B cell (primary cell): Measurements from ENCODE around the gene DNHD1. TPM values are rescaled to one million over a fixed set of nuclear protein-coding genes. Genes with fewer than 3 reads are reported as not detected.

ENCODE experiments used
- ATAC-seq: fragments of 200-7000 bp; cut with Tn5 transposase; one replicate; pipeline ENCODE4 v1.10.0; 2021; ENCODE audit warnings: low read depth, mild to moderate bottlenecking, moderate number of reproducible peaks, moderate library complexity
- CTCF ChIA-PET: fragments of 350-600 bp; sonication (Branson Sonifier 250); formaldehyde crosslinking; loops from one replicate; lab custom pipeline; 2021; ENCODE audit warnings: antibody characterized with exemption, inconsistent platforms; lab: Charles Lee
- POLR2A ChIA-PET: fragments of 350-600 bp; sonication (Branson Sonifier 250); formaldehyde crosslinking; loops from one replicate; lab custom pipeline; 2021; ENCODE audit warnings: antibody characterized with exemption; lab: Charles Lee
- DNase-seq: peaks from one replicate; pipeline ENCODE4 v3.0.0; 2013
- H2AFZ ChIP-seq: 2 replicates; pipeline ENCODE4 v1.6.1; 2012; ENCODE audit warnings: mild to moderate bottlenecking, low read depth, low read length; ENCODE audit not compliant: insufficient read depth, poor library complexity, severe bottlenecking
- H3K27ac ChIP-seq, 2 donors: 1 replicate in 1 of 2; 2 replicates in 1 of 2; pipeline ENCODE4 v1.5.1; 2012 to 2013; ENCODE audit warnings: low read length in 2 of 2, mild to moderate bottlenecking in 2 of 2, moderate library complexity in 1 of 2
- H3K27me3 ChIP-seq, 4 experiments: fragments of 200-600 bp in 1 of 4; sonication (generic) in 1 of 4; replicated peaks in 1 of 4; 1 replicate in 2 of 4; 2 replicates in 2 of 4; pipeline versions ENCODE4 v1.6.1 to v1.7.0; 2013 to 2016; ENCODE audit warnings: low read length in 3 of 4, mild to moderate bottlenecking in 2 of 4, mixed read lengths in 1 of 4, moderate library complexity in 1 of 4; ENCODE audit not compliant: insufficient read depth in 4 of 4, control insufficient read depth in 3 of 4; ENCODE audit errors: control extremely low read depth in 1 of 4
- H3K36me3 ChIP-seq, 2 experiments: replicated peaks in 1 of 2; 1 replicate in 1 of 2; 2 replicates in 1 of 2; pipeline versions ENCODE4 v1.6.1 to v1.7.1; 2013; ENCODE audit warnings: low read length in 1 of 2; ENCODE audit not compliant: insufficient read depth in 2 of 2, control insufficient read depth in 1 of 2; ENCODE audit errors: control extremely low read depth in 1 of 2, extremely low read depth in 1 of 2
- H3K4me1 ChIP-seq, 2 donors: fragments of 200-600 bp in 1 of 2; sonication (generic) in 1 of 2; 1 replicate in 1 of 2; 2 replicates in 1 of 2; pipeline versions ENCODE4 v1.5.1 to v1.6.1; 2013 to 2017; ENCODE audit warnings: low read length in 2 of 2; ENCODE audit not compliant: control insufficient read depth in 2 of 2, insufficient read depth in 2 of 2
- H3K4me2 ChIP-seq: replicated peaks from 2 replicates; pipeline ENCODE3; 2012; ENCODE audit warnings: mild to moderate bottlenecking, low read depth, low read length; ENCODE audit not compliant: poor library complexity, severe bottlenecking
- H3K4me3 ChIP-seq, 5 experiments: fragments of 200-600 bp in 1 of 5; sonication (generic) in 1 of 5; 1 replicate in 3 of 5; 2 replicates in 2 of 5; pipeline versions ENCODE4 v1.5.1 to v1.7.0; 2011 to 2016; ENCODE audit warnings: low read length in 4 of 5, mild to moderate bottlenecking in 4 of 5, low read depth in 2 of 5, control low read depth in 1 of 5, moderate library complexity in 1 of 5; ENCODE audit not compliant: insufficient read depth in 1 of 5; ENCODE audit errors: control extremely low read depth in 1 of 5, extremely low read depth in 1 of 5
- H3K79me2 ChIP-seq: fragments of 200-600 bp; sonication (generic); one replicate; pipeline ENCODE4 v1.6.0; 2016; ENCODE audit warnings: low read length; ENCODE audit not compliant: control insufficient read depth, insufficient read depth
- H3K9ac ChIP-seq: fragments of 200-600 bp; sonication (generic); 2 replicates; pipeline ENCODE4 v1.6.1; 2017; ENCODE audit warnings: mild to moderate bottlenecking, low read length, moderate library complexity
- H3K9me3 ChIP-seq, 3 donors: one replicate each; pipeline versions ENCODE4 v1.6.1 to v1.7.1; 2013; ENCODE audit warnings: low read length in 2 of 3; ENCODE audit not compliant: control insufficient read depth in 2 of 3, insufficient read depth in 1 of 3; ENCODE audit errors: control extremely low read depth in 1 of 3
- H4K20me1 ChIP-seq: 2 replicates; pipeline ENCODE4 v1.6.0; 2012; ENCODE audit warnings: mild to moderate bottlenecking, low read length; ENCODE audit not compliant: insufficient read depth, control insufficient read depth, poor library complexity, severe bottlenecking
- H3K27ac Mint-ChIP-seq: one replicate; pipeline ENCODE4 v1.8.0; 2021; ENCODE audit warnings: mixed read lengths
- H3K27me3 Mint-ChIP-seq: one replicate; pipeline ENCODE4 v1.8.0; 2021; ENCODE audit warnings: mixed read lengths
- H3K4me1 Mint-ChIP-seq: one replicate; pipeline ENCODE4 v1.8.0; 2021; ENCODE audit warnings: mixed read lengths
- H3K4me3 Mint-ChIP-seq: one replicate; pipeline ENCODE4 v1.8.0; 2021; ENCODE audit warnings: mixed read lengths
- H3K9me3 Mint-ChIP-seq: one replicate; pipeline ENCODE4 v1.8.0; 2022; ENCODE audit warnings: mixed read lengths; ENCODE audit not compliant: insufficient read depth
- CTCF ChIP-seq: fragments of 200-600 bp; IDR thresholded peaks from one replicate; pipeline ENCODE4 v1.8.0; 2022; ENCODE audit warnings: antibody characterized with exemption, mild to moderate bottlenecking
- EZH2 ChIP-seq: IDR thresholded peaks from 2 replicates; pipeline ENCODE4 v1.6.1; 2012; ENCODE audit warnings: borderline replicate concordance, low read depth, mild to moderate bottlenecking, moderate library complexity, low read length; ENCODE audit not compliant: insufficient read depth, poor library complexity, severe bottlenecking
- WGBS: methylation state at CpG from one replicate; pipeline ENCODE4 v1.1.5; 2013; ENCODE audit warnings: missing lambda C conversion rate; ENCODE audit not compliant: insufficient coverage; 5-methylcytosine and 5-hydroxymethylcytosine counted together
- intact Hi-C: fragments of 100-400 bp; cut with micrococcal nuclease; formaldehyde crosslinking; loops from one replicate; pipeline ENCODE4 v1.10.0; 2022
- polyA plus RNA-seq: library from polyadenylated mRNA; depleted of rRNA; stranded (reverse); fragments of >200 nt; gene quantifications from 2 replicates; pipeline ENCODE4 v1.2.3, GENCODE V29; 2012
- total RNA-seq, 2 donors: library from RNA; stranded (reverse); fragments of 120-200 nt in 1 of 2; gene quantifications; 1 replicate in 1 of 2; 2 replicates in 1 of 2; pipeline versions ENCODE4 v1.2.3 to v1.2.4, GENCODE V29; 2013 to 2022

DNHD1 gene
- total and polyA plus RNA-seq, 2 donors (not counting 1 experiment from before 2014, with no cell fraction given): 53.9 to 58.2 TPM

GRCh38 chr11:6486256-6486655 lies 10.8 kb upstream of the DNHD1 start:
- intact Hi-C loops: loop anchor here (10.0 kb wide), 1 partner anchor 801 kb away; the partner anchor contains the start of genes TRIM22 and TRIM5
- Histone ChIP-seq H4K20me1 (no peaks in the 10 kb centered on the region), H3K9me3 (no peaks in the 10 kb centered on the region), H3K9ac (no peak overlapping the region), H3K4me2 (no peak overlapping the region), H3K79me2 (peaks cover 45% of the 10 kb centered on the region), H3K27ac (peak overlapping the region in 1 of 2 donors; percentile 19), H3K4me3 (no peak overlapping the region), H3K27me3 (no peaks in the 10 kb centered on the region), H2AFZ (no peak overlapping the region), H3K36me3 (peaks cover 0 to 58% of the 10 kb centered on the region in 2 experiments), H3K4me1 (peaks cover 13 to 14% of the 10 kb centered on the region in 2 donors)
- Mint-ChIP-seq H3K9me3 (no peaks in the 10 kb centered on the region), H3K4me1 (peaks cover 20% of the 10 kb centered on the region), H3K4me3 (no peak overlapping the region), H3K27me3 (no peaks in the 10 kb centered on the region), H3K27ac (no peak overlapping the region)
- TF ChIP-seq EZH2 (no peak), CTCF (no peak)
- no peak for DNase-seq
- WGBS: 91% methylated on average over 2 of the region's 3 CpGs
- POLR2A ChIA-PET: no interaction called here
- no peak for ATAC-seq
- CTCF ChIA-PET: interaction anchor here (0.8 to 6.6 kb wide), 3 partner anchors 96 to 219 kb away, joined by 3 to 27 read pairs (median 4); partner anchors contain the start of gene SMPD1

DNA sequence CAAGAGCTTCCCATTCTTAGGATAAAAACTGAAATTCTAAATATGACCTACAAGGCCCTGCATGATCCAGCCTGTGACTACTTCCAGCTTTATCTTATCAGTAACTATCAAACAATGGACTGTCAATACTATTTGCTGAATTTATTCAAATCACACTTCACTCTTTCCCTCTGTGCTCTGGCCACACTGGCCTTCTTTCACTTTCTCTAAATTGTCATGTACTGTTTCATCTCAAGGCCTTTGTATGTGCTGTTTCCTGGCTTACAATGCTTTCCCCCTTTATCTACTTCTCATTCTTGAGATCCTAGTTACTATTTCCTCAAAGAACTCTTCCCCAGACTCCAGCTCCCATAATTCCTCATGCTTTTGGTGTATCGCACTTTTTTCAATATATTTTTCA lies 10.1 kb upstream of the DNHD1 start:
- ChIA-PET POLR2A (no interaction called here), CTCF (interaction anchor here (0.8 to 6.6 kb wide), 4 partner anchors 21 to 219 kb away, joined by 3 to 27 read pairs (median 4); partner anchors contain the start of gene SMPD1)
- Histone ChIP-seq H3K27me3 (no peaks in the 10 kb centered on the region), H3K4me2 (no peak overlapping the region), H3K4me1 (peaks cover 11 to 13% of the 10 kb centered on the region in 2 donors), H3K27ac (no peak overlapping the region), H2AFZ (no peak overlapping the region), H3K36me3 (peaks cover 0 to 58% of the 10 kb centered on the region in 2 experiments), H3K4me3 (no peak overlapping the region), H4K20me1 (no peaks in the 10 kb centered on the region), H3K9me3 (no peaks in the 10 kb centered on the region), H3K9ac (no peak overlapping the region), H3K79me2 (peaks cover 43% of the 10 kb centered on the region)
- TF ChIP-seq CTCF (no peak), EZH2 (no peak)
- no peak overlapping the region for H3K4me3 Mint-ChIP-seq
- H3K27me3 Mint-ChIP-seq: no peaks in the 10 kb centered on the region
- intact Hi-C loops: loop anchor here (10.0 kb wide), 1 partner anchor 802 kb away; the partner anchor contains the start of genes TRIM22 and TRIM5
- H3K27ac Mint-ChIP-seq: no peak overlapping the region
- DNase-seq (no peak), ATAC-seq (no peak)
- H3K4me1 Mint-ChIP-seq: peaks cover 17% of the 10 kb centered on the region
- WGBS: no CpG with 5 or more reads among the region's 1 CpG
- H3K9me3 Mint-ChIP-seq: no peaks in the 10 kb centered on the region
